Measurements from ENCODE around the gene SND1. TPM values are rescaled to one million over a fixed set of nuclear protein-coding genes. Genes with fewer than 3 reads are reported as not detected.

The SND1 gene
- total and polyA plus RNA-seq, 2 of the 4 experiments (the other 2 are of a cell fraction): 154 to 294 TPM

- H3K27ac ChIP-seq (ENCODE audit: insufficient read depth, low read length): no peak overlapping the region
- TF ChIP-seq USF2 (IDR thresholded peaks at IDR 0.05; ENCODE audit: low read depth, low read length): no peak
- TF ChIP-seq BHLHE40 (IDR thresholded peaks at IDR 0.05; ENCODE audit: low read depth, low read length): no peak
- TF ChIP-seq FOS (IDR thresholded peaks at IDR 0.05; ENCODE audit: low read depth, low read length): no peak
- no peak for TF ChIP-seq CEBPB (IDR thresholded peaks at IDR 0.05; ENCODE audit: low read depth, low read length)
- no peak for TF ChIP-seq ELK1 (IDR thresholded peaks at IDR 0.05; ENCODE audit: borderline replicate concordance, low read depth, low read length)
- no peak for TF ChIP-seq MXI1 (IDR thresholded peaks at IDR 0.05; ENCODE audit: borderline replicate concordance, low read depth, low read length)
- no peak for TF ChIP-seq SMC3 (IDR thresholded peaks at IDR 0.05; ENCODE audit: low read depth, low read length)
- no peak for TF ChIP-seq MAFK (IDR thresholded peaks at IDR 0.05; ENCODE audit: low read depth, low read length)
- no peak for TF ChIP-seq NFE2L2 (IDR thresholded peaks at IDR 0.05; ENCODE audit: low read depth, low read length)
- no peak for TF ChIP-seq RFX5 (IDR thresholded peaks at IDR 0.05; ENCODE audit: low read depth, low read length)
- TF ChIP-seq CHD1 (IDR thresholded peaks at IDR 0.05; ENCODE audit: low read depth, low read length): no peak
- no peak for TF ChIP-seq CTCF (conservative IDR thresholded peaks at IDR 0.05; ENCODE audit: low read depth, low read length)
- TF ChIP-seq POLR2A (IDR thresholded peaks at IDR 0.05; ENCODE audit: low read depth, low read length): no peak
- TF ChIP-seq MAZ (IDR thresholded peaks at IDR 0.05; ENCODE audit: borderline replicate concordance, low read depth, low read length): no peak
- no peak for TF ChIP-seq RCOR1 (IDR thresholded peaks at IDR 0.05; ENCODE audit: insufficient replicate concordance, low read length)
- no peak for TF ChIP-seq RAD21 (IDR thresholded peaks at IDR 0.05; ENCODE audit: low read length)
- H3K4me2 ChIP-seq (ENCODE audit: low read depth, low read length): no peak overlapping the region
- no peak overlapping the region for H2BK120ac ChIP-seq (ENCODE audit: low read depth, low read length)
- H3K9me1 ChIP-seq (ENCODE audit: insufficient read depth, low read length): no peaks in the 10 kb centered on the region
- no peak overlapping the region for H2AK9ac ChIP-seq (replicated peaks; ENCODE audit: low read depth, low read length, poor library complexity)
- intact Hi-C loops (cut with micrococcal nuclease) (no loop called here), dilution Hi-C loops (cut with HindIII; ENCODE audit: low sequenced_read_pairs, unreplicated experiment) (no loop called here), in situ Hi-C loops (cut with MboI; ENCODE audit: low sequenced_read_pairs) (no loop called here)
- 100% methylated on average over 1 of the region's 3 CpGs; no CpG with 5 or more reads in 1 of the 2 experiments for WGBS, 2 experiments (ENCODE audit: extremely low coverage in 2 of 2, insufficient read length in 1 of 2)
- no peak overlapping the region for H3K14ac ChIP-seq (replicated peaks; ENCODE audit: low read depth, low read length)
- H4K20me1 ChIP-seq (ENCODE audit: insufficient read depth, low read length): no peaks in the 10 kb centered on the region
- no peaks in the 10 kb centered on the region for H3K36me3 ChIP-seq (ENCODE audit: control insufficient read depth, insufficient read depth, low read length)
- H2AK5ac ChIP-seq (ENCODE audit: low read depth, low read length): no peak overlapping the region
- H3K4ac ChIP-seq (ENCODE audit: low read depth, low read length): no peak overlapping the region
- H3K4me3 ChIP-seq (ENCODE audit: insufficient read depth, low read depth, low read length): no peak overlapping the region
- no peak overlapping the region for H3K9ac ChIP-seq (ENCODE audit: low read depth, low read length)
- H2BK5ac ChIP-seq (ENCODE audit: low read depth, low read length, poor library complexity, severe bottlenecking): no peak overlapping the region
- no peak overlapping the region for H4K91ac ChIP-seq (ENCODE audit: insufficient read depth, low read depth, low read length)
- no peak overlapping the region for H2BK20ac ChIP-seq (ENCODE audit: low read depth, low read length)
- H3K4me1 ChIP-seq (ENCODE audit: control insufficient read depth, insufficient read depth, low read length): no peaks in the 10 kb centered on the region
- no peak overlapping the region for H2AFZ ChIP-seq (replicated peaks; ENCODE audit: low read length, poor library complexity)
- no peak overlapping the region for H3K18ac ChIP-seq (ENCODE audit: low read depth, low read length)
- H3K56ac ChIP-seq (ENCODE audit: extremely low read depth, insufficient read depth, low read length): no peak overlapping the region
- no peak overlapping the region for H4K5ac ChIP-seq (ENCODE audit: low read depth, low read length)
- peaks cover 58% of the 10 kb centered on the region for H3K27me3 ChIP-seq (ENCODE audit: control insufficient read depth, insufficient read depth, low read length)
- no peak for ATAC-seq (ENCODE audit: low read depth)
- ChIA-PET POLR2A (ENCODE audit: unreplicated experiment) (no interaction called here), CTCF (interaction anchor here (1.2 to 1.8 kb wide), 3 partner anchors 7 to 80 kb away, joined by 3 to 9 read pairs (median 4); no protein-coding TSS in a partner anchor)
- H4K8ac ChIP-seq (ENCODE audit: low read depth in 2 of 2, low read length in 2 of 2): no peak overlapping the region
- H3K79me1 ChIP-seq (ENCODE audit: low read depth in 1 of 2, low read length in 2 of 2): no peaks in the 10 kb centered on the region
- no TSS peak for BruUV-seq (replicated peaks)
- H2BK15ac ChIP-seq (ENCODE audit: low read depth, low read length): no peak overlapping the region
- no peak overlapping the region for H3K23ac ChIP-seq (ENCODE audit: low read depth, low read length)
- DNase-seq: no peak
- H3K9me3 ChIP-seq (ENCODE audit: control insufficient read depth, insufficient read depth, low read length): peaks cover 2% of the 10 kb centered on the region
These were observed 476.4 kb downstream of the SND1 start for GRCh38 chr7:128128401-128128800.
